HepG2 (cell line): ENCODE measurements around the gene INO80C. TPM values are rescaled to one million over a fixed set of nuclear protein-coding genes. Genes with fewer than 3 reads are reported as not detected.

Experiments
- ATAC-seq: fragments of 200-7000 bp; cut with Tn5 transposase; 3 replicates; pipeline ENCODE4 v1.9.1; 2020; ENCODE audit warnings: mild to moderate bottlenecking, moderate library complexity
- BruUV-seq: library from RNA; stranded (reverse); fragments of 400-500 nt; replicated peaks from 2 replicates; lab custom pipeline; 2021; lab: Mats Ljungman, UMichigan
- CTCF ChIA-PET: fragments of 300-600 bp; formaldehyde crosslinking; extraction: SDS; loops from one replicate; lab custom pipeline; 2021; ENCODE audit warnings: low total read pairs, inconsistent platforms, low intra/inter-chr PET ratio; lab: Yijun Ruan, JAX
- POLR2A ChIA-PET: fragments of 350-600 bp; sonication (Branson Sonifier 250); formaldehyde crosslinking; loops from one replicate; lab custom pipeline; 2020; ENCODE audit warnings: antibody characterized with exemption, inconsistent platforms; lab: Yijun Ruan, JAX
- DNase-seq: peaks from one replicate; pipeline ENCODE4 v3.0.0-alpha.2; 2015; ENCODE audit warnings: low spot score
- FAIRE-seq: peaks from 3 replicates; lab custom pipeline; 2011; peaks lifted over from hg19 to GRCh38; lab: Jason Lieb, UNC
- H2AFZ ChIP-seq: one replicate; pipeline ENCODE4 v1.6.1; 2011; ENCODE audit warnings: low read length, inconsistent platforms
- H3K27ac ChIP-seq: fragments of 300-600 bp; 3 replicates; pipeline ENCODE4 v1.8.0; 2011; ENCODE audit warnings: mixed run types, mild to moderate bottlenecking, mixed read lengths, low read length, inconsistent platforms; ENCODE audit not compliant: insufficient read depth; ENCODE audit errors: extremely low read length
- H3K27me3 ChIP-seq, 2 experiments: fragments of 200-600 bp in 1 of 2; 2 replicates in 1 of 2; 3 replicates in 1 of 2; pipeline versions ENCODE4 v1.6.0 to v1.8.0; 2011; ENCODE audit warnings: low read length in 2 of 2, mild to moderate bottlenecking in 2 of 2, moderate library complexity in 2 of 2, inconsistent platforms in 1 of 2; ENCODE audit not compliant: insufficient read depth in 2 of 2, control insufficient read depth in 1 of 2
- H3K36me3 ChIP-seq, 2 experiments: fragments of 200-600 bp in 1 of 2; replicated peaks in 1 of 2; 2 replicates in 1 of 2; 3 replicates in 1 of 2; pipeline versions ENCODE4 v1.5.1 to v1.8.0; 2011; ENCODE audit warnings: low read length in 2 of 2, inconsistent platforms in 1 of 2; ENCODE audit not compliant: insufficient read depth in 2 of 2, control insufficient read depth in 1 of 2
- H3K4me1 ChIP-seq: 2 replicates; pipeline ENCODE4 v1.5.1; 2012; ENCODE audit warnings: low read length, inconsistent platforms; ENCODE audit not compliant: insufficient read depth
- H3K4me2 ChIP-seq: 2 replicates; pipeline ENCODE4 v1.6.0; 2011; ENCODE audit warnings: low read depth, low read length, inconsistent platforms
- H3K4me3 ChIP-seq, 3 experiments: fragments of 200-600 bp in 1 of 3; sonication (generic), shearing (Covaris generic) in 1 of 3; replicated peaks in 1 of 3; 2 replicates each; pipeline ENCODE4 v1.5.1; 2011 to 2016; ENCODE audit warnings: low read length in 3 of 3, inconsistent platforms in 2 of 3, low read depth in 2 of 3, mild to moderate bottlenecking in 2 of 3, control low read depth in 1 of 3, mixed read lengths in 1 of 3; ENCODE audit not compliant: insufficient read depth in 1 of 3
- H3K79me2 ChIP-seq: one replicate; pipeline ENCODE4 v1.6.1; 2011; ENCODE audit warnings: low read length, inconsistent platforms; ENCODE audit not compliant: insufficient read depth
- H3K9ac ChIP-seq: 2 replicates; pipeline ENCODE4 v1.6.0; 2011; ENCODE audit warnings: mild to moderate bottlenecking, low read depth, low read length, inconsistent platforms; ENCODE audit not compliant: insufficient read depth
- H3K9me3 ChIP-seq: 2 replicates; pipeline ENCODE4 v1.5.1; 2012; ENCODE audit warnings: mild to moderate bottlenecking, low read length
- H4K20me1 ChIP-seq: 2 replicates; pipeline ENCODE4 v1.6.0; 2011; ENCODE audit warnings: inconsistent platforms, mild to moderate bottlenecking, low read length, moderate library complexity; ENCODE audit not compliant: insufficient read depth
- CHD4 ChIP-seq: fragments of 200-600 bp; sonication (generic); IDR thresholded peaks from 2 replicates; pipeline ENCODE4 v1.7.0; 2017; ENCODE audit warnings: mild to moderate bottlenecking, low read length, borderline replicate concordance
- DPF2 ChIP-seq: sonication (generic); formaldehyde crosslinking; IDR thresholded peaks from 2 replicates; pipeline ENCODE4 v1.4.0; 2020; ENCODE audit warnings: mild to moderate bottlenecking, low read depth, missing genetic modification reagents, borderline replicate concordance
- EED ChIP-seq: sonication (generic); formaldehyde crosslinking; IDR thresholded peaks from 2 replicates; pipeline ENCODE4 v1.5.0; 2020; ENCODE audit warnings: mild to moderate bottlenecking, missing genetic modification reagents
- FOSL1 ChIP-seq: sonication (generic); formaldehyde crosslinking; IDR thresholded peaks from 2 replicates; pipeline ENCODE4 v1.9.0; 2021; ENCODE audit warnings: missing genetic modification reagents, borderline replicate concordance
- KDM6A ChIP-seq: IDR thresholded peaks from 2 replicates; pipeline ENCODE4 v1.6.1; 2016; ENCODE audit warnings: low read depth
- NFKBIZ ChIP-seq: IDR thresholded peaks from 2 replicates; pipeline ENCODE4 v1.6.1; 2018; ENCODE audit warnings: missing genetic modification reagents, missing compliant biosample characterization
- NKX3-1 ChIP-seq: sonication (generic); formaldehyde crosslinking; IDR thresholded peaks from 2 replicates; pipeline ENCODE4 v1.5.0; 2020; ENCODE audit warnings: missing genetic modification reagents
- POLR2G ChIP-seq: fragments of 200-400 bp; formaldehyde crosslinking; IDR thresholded peaks from 2 replicates; pipeline ENCODE4 v1.6.1; 2018; ENCODE audit warnings: mild to moderate bottlenecking, low read depth, low read length, moderate library complexity
- PRMT3 ChIP-seq: sonication (generic); formaldehyde crosslinking; IDR thresholded peaks from 2 replicates; pipeline ENCODE4 v1.8.1; 2022; ENCODE audit warnings: low read depth, mild to moderate bottlenecking, moderate library complexity, missing genetic modification reagents, borderline replicate concordance
- REXO4 ChIP-seq: sonication (generic); formaldehyde crosslinking; IDR thresholded peaks from 2 replicates; pipeline ENCODE4 v1.8.0; 2022; ENCODE audit warnings: missing genetic modification reagents, mild to moderate bottlenecking, borderline replicate concordance
- RXRA ChIP-seq: sonication (generic); formaldehyde crosslinking; IDR thresholded peaks from 2 replicates; pipeline ENCODE4 v1.5.1; 2020; ENCODE audit warnings: missing genetic modification reagents
- SRF ChIP-seq: IDR thresholded peaks from 2 replicates; pipeline ENCODE4 v1.6.1; 2011; ENCODE audit warnings: mild to moderate bottlenecking, low read depth, low read length, moderate library complexity
- TBX3 ChIP-seq: fragments of 450-650 bp; IDR thresholded peaks from 2 replicates; pipeline ENCODE4 v1.6.1; 2017; ENCODE audit warnings: antibody characterized with exemption, mild to moderate bottlenecking, inconsistent platforms, borderline replicate concordance
- TFAP4 ChIP-seq: sonication (generic); IDR thresholded peaks from 2 replicates; pipeline ENCODE4 v1.6.1; 2016; ENCODE audit warnings: low read depth, borderline replicate concordance
- ZBED4 ChIP-seq: sonication (generic); formaldehyde crosslinking; IDR thresholded peaks from 2 replicates; pipeline ENCODE4 v1.4.0; 2020; ENCODE audit warnings: missing genetic modification reagents, borderline replicate concordance
- ZNF160 ChIP-seq: sonication (generic); formaldehyde crosslinking; IDR thresholded peaks from 2 replicates; pipeline ENCODE4 v1.8.0; 2022; ENCODE audit warnings: mild to moderate bottlenecking, inconsistent platforms, missing genetic modification reagents
- ZNF33A ChIP-seq: sonication (generic); formaldehyde crosslinking; IDR thresholded peaks from 2 replicates; pipeline ENCODE4 v1.5.1; 2020; ENCODE audit warnings: missing genetic modification reagents, mild to moderate bottlenecking, moderate library complexity, borderline replicate concordance
- ZNF501 ChIP-seq: sonication (generic); formaldehyde crosslinking; IDR thresholded peaks from 2 replicates; pipeline ENCODE4 v1.5.1; 2020; ENCODE audit warnings: mild to moderate bottlenecking, moderate library complexity, missing genetic modification reagents
- ZNF615 ChIP-seq: sonication (generic); formaldehyde crosslinking; IDR thresholded peaks from 2 replicates; pipeline ENCODE4 v1.5.0; 2020; ENCODE audit warnings: mild to moderate bottlenecking, missing genetic modification reagents, borderline replicate concordance
- ZNF703 ChIP-seq: sonication (generic); formaldehyde crosslinking; IDR thresholded peaks from 2 replicates; pipeline ENCODE4 v1.5.1; 2020; ENCODE audit warnings: missing genetic modification reagents, mild to moderate bottlenecking, moderate library complexity, borderline replicate concordance
- WGBS: methylation state at CpG from one replicate; pipeline ENCODE4 v1.1.6; 2017; ENCODE audit warnings: low lambda C conversion rate; 5-methylcytosine and 5-hydroxymethylcytosine counted together
- in situ Hi-C: cut with HindIII; loops from 2 replicates; pipeline ENCODE4 v1.10.0; 2017; ENCODE audit warnings: low pct_unique_long_range_greater_than_20kb; ENCODE audit not compliant: extremely low pct_ligation_motif_present
- intact Hi-C: fragments of 100-400 bp; cut with micrococcal nuclease; formaldehyde crosslinking; loops from one replicate; pipeline ENCODE4 v1.10.0; 2022; ENCODE audit not compliant: unreplicated experiment
- polyA plus RNA-seq, 8 experiments: library from polyadenylated mRNA; depleted of rRNA in 3 of 8; stranded (reverse) in 7 of 8; unstranded in 1 of 8; fragments of >200 nt; fragmentation: Illumina TruSeq in 4 of 8; extraction: Trizol in 4 of 8; gene quantifications; 2 replicates each; pipeline versions ENCODE4 v1.2.1 to v1.2.3, GENCODE V29; 2011 to 2016; ENCODE audit warnings: low read depth in 4 of 8, missing spikeins in 1 of 8, mixed read lengths in 1 of 8; ENCODE audit not compliant: insufficient read depth in 1 of 8
- total RNA-seq, 5 experiments: library from RNA; depleted of rRNA; stranded (reverse); fragments of >200 nt; fragmentation: Illumina TruSeq; extraction: Trizol; gene quantifications; 2 replicates each; pipeline ENCODE4 v1.2.3, GENCODE V29; 2016; ENCODE audit warnings: low read depth in 1 of 5

Gene INO80C
- total and polyA plus RNA-seq, 2 of the 13 experiments (the other 11 are each of a cell fraction or from before 2014, with no cell fraction given), result 8.2 to 15.4 TPM

GRCh38 chr18:35466334-35466733 is 31.4 kb downstream of the INO80C start:
- BruUV-seq, result no TSS peak
- 98% methylated on average over 6 of the region's 6 CpGs for WGBS

GRCh38 chr18:35465329-35465728 is 32.4 kb downstream of the INO80C start:
- Histone ChIP-seq H3K27me3 (no peaks in the 10 kb centered on the region), H3K79me2 (no peaks in the 10 kb centered on the region), H3K9me3 (no peaks in the 10 kb centered on the region), H4K20me1 (no peaks in the 10 kb centered on the region), H3K4me2 (no peak overlapping the region), H3K36me3 (peaks cover 2% of the 10 kb centered on the region in 2 experiments; a peak in 2 of 5 replicates), H3K4me3 (no peak overlapping the region), H3K27ac (no peak overlapping the region), H3K9ac (no peak overlapping the region), H3K4me1 (peaks cover 16% of the 10 kb centered on the region), H2AFZ (no peak overlapping the region)
- DNase-seq (no peak), FAIRE-seq (no peak), ATAC-seq (no peak)
- ChIA-PET CTCF (no interaction called here), POLR2A (no interaction called here)
- in situ Hi-C loops, result no loop called here
- intact Hi-C loops, result no loop called here
- no TSS peak for BruUV-seq
- 90% methylated on average over 1 of the region's 1 CpG for WGBS
- TF ChIP-seq ZBED4 (CRISPR knock-in tag), result no peak
- TF ChIP-seq NKX3-1 (CRISPR knock-in tag), result no peak
- no peak for TF ChIP-seq ZNF33A (CRISPR knock-in tag)
- no peak for TF ChIP-seq PRMT3 (CRISPR knock-in tag)
- no peak for TF ChIP-seq ZNF501 (CRISPR knock-in tag)
- TF ChIP-seq FOSL1 (CRISPR knock-in tag), result no peak
- TF ChIP-seq CHD4, result no peak
- no peak for TF ChIP-seq EED (CRISPR knock-in tag)
- no peak for TF ChIP-seq NFKBIZ (CRISPR knock-in tag)

More at GRCh38 chr18:35466334-35466733, 31.4 kb downstream of the INO80C start:
- H3K27ac ChIP-seq, result no peak overlapping the region
- H4K20me1 ChIP-seq, result no peaks in the 10 kb centered on the region
- no peak overlapping the region for H3K4me3 ChIP-seq
- H3K9ac ChIP-seq, result no peak overlapping the region
- no peak overlapping the region for H3K4me2 ChIP-seq
- ChIA-PET POLR2A (no interaction called here), CTCF (no interaction called here)
- in situ Hi-C loops (no loop called here), intact Hi-C loops (no loop called here)
- H3K36me3 ChIP-seq, result peaks cover 2% of the 10 kb centered on the region in 2 experiments; a peak in 2 of 5 replicates
- DNase-seq (no peak), ATAC-seq (no peak), FAIRE-seq (no peak)
- TF ChIP-seq TBX3 (no peak), TFAP4 (no peak), ZNF160 (CRISPR knock-in tag) (no peak), KDM6A (CRISPR knock-in tag) (no peak), ZNF615 (CRISPR knock-in tag) (no peak), POLR2G (no peak), SRF (no peak), REXO4 (no peak), DPF2 (CRISPR knock-in tag) (no peak), PRMT3 (CRISPR knock-in tag) (no peak), ZNF703 (no peak), RXRA (no peak)
- H3K27me3 ChIP-seq, result no peaks in the 10 kb centered on the region
- H2AFZ ChIP-seq, result no peak overlapping the region
- no peaks in the 10 kb centered on the region for H3K79me2 ChIP-seq
- peaks cover 24% of the 10 kb centered on the region for H3K4me1 ChIP-seq
- H3K9me3 ChIP-seq, result no peaks in the 10 kb centered on the region
